NT2/D1 (cell line): ENCODE data around the gene NPY5R.

ENCODE experiments used
- DNase-seq: peaks from one replicate; pipeline ENCODE4 v3.0.0-alpha.2; 2011; ENCODE audit warnings: low read depth, low spot score
- H3K27me3 ChIP-seq: 2 replicates; pipeline ENCODE4 v1.6.0; 2011; ENCODE audit warnings: mild to moderate bottlenecking; ENCODE audit not compliant: insufficient read length, insufficient read depth
- H3K36me3 ChIP-seq: 2 replicates; pipeline ENCODE4 v1.6.1; 2011; ENCODE audit warnings: mild to moderate bottlenecking, low read length, mixed read lengths; ENCODE audit not compliant: insufficient read depth, insufficient read length
- H3K4me1 ChIP-seq: 2 replicates; pipeline ENCODE4 v1.5.1; 2011; ENCODE audit not compliant: insufficient read depth, insufficient read length
- H3K4me3 ChIP-seq: 2 replicates; pipeline ENCODE4 v1.5.1; 2011; ENCODE audit warnings: low read depth; ENCODE audit not compliant: insufficient read length
- H3K9ac ChIP-seq: 2 replicates; pipeline ENCODE4 v1.6.0; 2011; ENCODE audit warnings: low read depth; ENCODE audit not compliant: insufficient read length
- H3K9me3 ChIP-seq: 2 replicates; pipeline ENCODE4 v1.5.1; 2011; ENCODE audit warnings: mild to moderate bottlenecking, low read length; ENCODE audit not compliant: insufficient read depth
- SUZ12 ChIP-seq: IDR thresholded peaks from 2 replicates; pipeline ENCODE4 v1.6.1; 2011; ENCODE audit not compliant: insufficient read length, insufficient read depth; ENCODE audit errors: extremely low read depth
- YY1 ChIP-seq: IDR thresholded peaks from 2 replicates; pipeline ENCODE4 v1.6.1; 2011; ENCODE audit not compliant: insufficient read length, insufficient read depth
- ZNF274 ChIP-seq: IDR thresholded peaks from 2 replicates; pipeline ENCODE4 v1.6.1; 2011; ENCODE audit warnings: mild to moderate bottlenecking, low read depth, low read length

Gene NPY5R

GRCh38 chr4:163356104-163356503 is 12.4 kb downstream of the NPY5R start:
- no peaks in the 10 kb centered on the region for H3K36me3 ChIP-seq
- no peak for DNase-seq
- H3K27me3 ChIP-seq = no peaks in the 10 kb centered on the region
- H3K4me3 ChIP-seq = no peak overlapping the region
- no peaks in the 10 kb centered on the region for H3K9me3 ChIP-seq
- TF ChIP-seq ZNF274 (no peak), YY1 (no peak), SUZ12 (no peak)
- H3K9ac ChIP-seq = no peak overlapping the region
- no peaks in the 10 kb centered on the region for H3K4me1 ChIP-seq

- Histone ChIP-seq H3K4me1 (no peaks in the 10 kb centered on the region), H3K9ac (no peak overlapping the region), H3K4me3 (no peak overlapping the region), H3K36me3 (no peaks in the 10 kb centered on the region), H3K9me3 (no peaks in the 10 kb centered on the region), H3K27me3 (no peaks in the 10 kb centered on the region)
- DNase-seq = no peak
- TF ChIP-seq SUZ12 (no peak), YY1 (no peak), ZNF274 (no peak)
Observed at GRCh38 chr4:163367651-163368050, 24.0 kb downstream of the NPY5R start.

- Histone ChIP-seq H3K27me3 (no peaks in the 10 kb centered on the region), H3K36me3 (no peaks in the 10 kb centered on the region), H3K4me3 (no peak overlapping the region), H3K9me3 (no peaks in the 10 kb centered on the region), H3K4me1 (no peaks in the 10 kb centered on the region), H3K9ac (no peak overlapping the region)
- DNase-seq = no peak
- TF ChIP-seq YY1 (no peak), SUZ12 (no peak), ZNF274 (no peak)
Observed at GRCh38 chr4:163372029-163372428, 28.3 kb downstream of the NPY5R start.

- no peaks in the 10 kb centered on the region for H3K4me1 ChIP-seq
- H3K36me3 ChIP-seq = no peaks in the 10 kb centered on the region
- no peak overlapping the region for H3K4me3 ChIP-seq
- H3K9me3 ChIP-seq = no peaks in the 10 kb centered on the region
- H3K9ac ChIP-seq = no peak overlapping the region
- H3K27me3 ChIP-seq = no peaks in the 10 kb centered on the region
- no peak for TF ChIP-seq ZNF274
- TF ChIP-seq YY1 = no peak
- no peak for TF ChIP-seq SUZ12
- no peak for DNase-seq
Observed at GRCh38 chr4:163378661-163379060, 35.0 kb downstream of the NPY5R start.

- TF ChIP-seq YY1 (no peak), SUZ12 (no peak), ZNF274 (no peak)
- no peak for DNase-seq
- Histone ChIP-seq H3K4me1 (no peaks in the 10 kb centered on the region), H3K9ac (no peak overlapping the region), H3K9me3 (no peaks in the 10 kb centered on the region), H3K4me3 (no peak overlapping the region), H3K27me3 (no peaks in the 10 kb centered on the region), H3K36me3 (no peaks in the 10 kb centered on the region)
Observed at GRCh38 chr4:163380703-163381102, 37.0 kb downstream of the NPY5R start.

- Histone ChIP-seq H3K9me3 (no peaks in the 10 kb centered on the region), H3K4me1 (no peaks in the 10 kb centered on the region), H3K4me3 (no peak overlapping the region), H3K27me3 (no peaks in the 10 kb centered on the region), H3K36me3 (no peaks in the 10 kb centered on the region), H3K9ac (no peak overlapping the region)
- TF ChIP-seq ZNF274 = no peak
- no peak for TF ChIP-seq YY1
- no peak for DNase-seq
Observed at GRCh38 chr4:163382178-163382869, 38.6 kb downstream of the NPY5R start.

- no peak for DNase-seq
- H3K4me3 ChIP-seq = no peak overlapping the region
Observed at GRCh38 chr4:163384434-163384833, 40.7 kb downstream of the NPY5R start.

More at GRCh38 chr4:163384434-163384833, 40.7 kb downstream of the NPY5R start:
- Histone ChIP-seq H3K9me3 (no peaks in the 10 kb centered on the region), H3K36me3 (no peaks in the 10 kb centered on the region), H3K27me3 (no peaks in the 10 kb centered on the region), H3K9ac (no peak overlapping the region), H3K4me1 (no peaks in the 10 kb centered on the region)
- TF ChIP-seq SUZ12 (no peak), ZNF274 (no peak), YY1 (no peak)
